Neural progenitor cell (in vitro differentiated cells): Measurements from ENCODE around the gene TRAM2. TPM values are rescaled to one million over a fixed set of nuclear protein-coding genes. Genes with fewer than 3 reads are reported as not detected.

Source experiments
- DNase-seq: peaks from one replicate; pipeline ENCODE4 v3.0.0-alpha.2; 2016; ENCODE audit warnings: low spot score
- H2AFZ ChIP-seq: fragments of 200-600 bp; sonication (generic); replicated peaks from 2 replicates; pipeline ENCODE4 v1.6.1; 2016; ENCODE audit warnings: antibody characterized with exemption
- H3F3A ChIP-seq: fragments of 200-600 bp; sonication (generic); 2 replicates; pipeline ENCODE4 v1.6.1; 2016; ENCODE audit warnings: antibody characterized with exemption, low read depth
- H3K27ac ChIP-seq: fragments of 200-600 bp; sonication (generic); 2 replicates; pipeline ENCODE4 v1.5.1; 2016; ENCODE audit warnings: mild to moderate bottlenecking
- H3K27me3 ChIP-seq: fragments of 200-600 bp; sonication (generic); 2 replicates; pipeline ENCODE4 v1.6.1; 2016; ENCODE audit warnings: mild to moderate bottlenecking, moderate library complexity
- H3K36me3 ChIP-seq: fragments of 200-600 bp; sonication (generic); 2 replicates; pipeline ENCODE4 v1.5.1; 2016
- H3K4me1 ChIP-seq: fragments of 200-600 bp; sonication (generic); 2 replicates; pipeline ENCODE4 v1.6.1; 2016; ENCODE audit warnings: mixed run types
- H3K4me2 ChIP-seq: fragments of 200-600 bp; sonication (generic); 2 replicates; pipeline ENCODE4 v1.6.1; 2016
- H3K4me3 ChIP-seq: fragments of 200-600 bp; sonication (generic); 2 replicates; pipeline ENCODE4 v1.5.1; 2016
- H3K79me2 ChIP-seq: fragments of 200-600 bp; sonication (generic); 2 replicates; pipeline ENCODE4 v1.6.1; 2016; ENCODE audit warnings: low read depth
- H3K9ac ChIP-seq: fragments of 200-600 bp; sonication (generic); 2 replicates; pipeline ENCODE4 v1.6.1; 2016
- H3K9me3 ChIP-seq: fragments of 200-600 bp; sonication (generic); 2 replicates; pipeline ENCODE4 v1.5.1; 2016; ENCODE audit warnings: low read depth
- H4K20me1 ChIP-seq: fragments of 200-600 bp; sonication (generic); 2 replicates; pipeline ENCODE4 v1.6.1; 2016; ENCODE audit warnings: low read depth
- H3K27ac Mint-ChIP-seq: 3 replicates; pipeline ENCODE4 v1.8.0; 2021; ENCODE audit warnings: mixed read lengths
- H3K27me3 Mint-ChIP-seq: 2 replicates; pipeline ENCODE4 v1.8.0; 2022; ENCODE audit warnings: low read depth, mild to moderate bottlenecking, inconsistent platforms, moderate library complexity, mixed read lengths; ENCODE audit not compliant: insufficient read depth
- H3K36me3 Mint-ChIP-seq: 3 replicates; pipeline ENCODE4 v1.8.0; 2021; ENCODE audit warnings: mixed read lengths
- H3K4me1 Mint-ChIP-seq: 3 replicates; pipeline ENCODE4 v1.8.0; 2021; ENCODE audit warnings: mixed read lengths
- H3K4me3 Mint-ChIP-seq: 3 replicates; pipeline ENCODE4 v1.8.0; 2021; ENCODE audit warnings: mild to moderate bottlenecking, moderate library complexity, mixed read lengths
- H3K9me3 Mint-ChIP-seq: 3 replicates; pipeline ENCODE4 v1.8.0; 2020; ENCODE audit warnings: mixed read lengths
- CTCF ChIP-seq: fragments of 200-600 bp; sonication (generic); IDR thresholded peaks from 2 replicates; pipeline ENCODE4 v1.5.1; 2017; ENCODE audit warnings: antibody characterized with exemption, mild to moderate bottlenecking
- EZH2 ChIP-seq: fragments of 200-600 bp; sonication (generic); IDR thresholded peaks from 2 replicates; pipeline ENCODE4 v1.6.1; 2017; ENCODE audit warnings: antibody characterized with exemption, mild to moderate bottlenecking, moderate library complexity
- EZH2phosphoT487 ChIP-seq: fragments of 200-600 bp; sonication (generic); IDR thresholded peaks from 2 replicates; pipeline ENCODE4 v1.6.1; 2017; ENCODE audit warnings: antibody characterized with exemption
- total RNA-seq: library from RNA; depleted of rRNA; stranded (reverse); fragments of >200 nt; gene quantifications from 2 replicates; pipeline ENCODE4 v1.2.3, GENCODE V29; 2015; ENCODE audit warnings: low replicate concordance

Gene TRAM2
- total RNA-seq, 1 donor from 2014 or later = 12.3 TPM

- Mint-ChIP-seq H3K9me3 (peaks cover 9% of the 10 kb centered on the region), H3K4me1 (no peaks in the 10 kb centered on the region), H3K36me3 (no peaks in the 10 kb centered on the region), H3K4me3 (no peak overlapping the region), H3K27me3 (peaks cover 6% of the 10 kb centered on the region), H3K27ac (no peak overlapping the region)
- no peak overlapping the region for H3K9ac ChIP-seq
- H3K36me3 ChIP-seq = no peaks in the 10 kb centered on the region
- H3K4me3 ChIP-seq = no peak overlapping the region
- H3F3A ChIP-seq = no peaks in the 10 kb centered on the region
- H3K79me2 ChIP-seq = no peaks in the 10 kb centered on the region
- H3K9me3 ChIP-seq = no peaks in the 10 kb centered on the region
- H3K27ac ChIP-seq = no peak overlapping the region
- H3K4me1 ChIP-seq = no peaks in the 10 kb centered on the region
- H4K20me1 ChIP-seq = no peaks in the 10 kb centered on the region
- no peak overlapping the region for H2AFZ ChIP-seq
- DNase-seq = no peak
- TF ChIP-seq EZH2 (no peak), EZH2phosphoT487 (no peak), CTCF (no peak)
- no peak overlapping the region for H3K4me2 ChIP-seq
- no peaks in the 10 kb centered on the region for H3K27me3 ChIP-seq
Observed at GRCh38 chr6:52610011-52610410, 33.2 kb upstream of the TRAM2 start.

- Histone ChIP-seq H3K9me3 (no peaks in the 10 kb centered on the region), H3F3A (no peaks in the 10 kb centered on the region), H3K27ac (no peak overlapping the region), H3K4me1 (no peaks in the 10 kb centered on the region), H4K20me1 (no peaks in the 10 kb centered on the region), H2AFZ (no peak overlapping the region), H3K79me2 (no peaks in the 10 kb centered on the region), H3K4me2 (no peak overlapping the region), H3K27me3 (no peaks in the 10 kb centered on the region), H3K36me3 (no peaks in the 10 kb centered on the region), H3K4me3 (no peak overlapping the region), H3K9ac (no peak overlapping the region)
- Mint-ChIP-seq H3K9me3 (peaks cover 9% of the 10 kb centered on the region), H3K4me3 (no peak overlapping the region), H3K4me1 (no peaks in the 10 kb centered on the region), H3K27ac (no peak overlapping the region), H3K36me3 (no peaks in the 10 kb centered on the region), H3K27me3 (peaks cover 6% of the 10 kb centered on the region)
- no peak for DNase-seq
- no peak for TF ChIP-seq EZH2phosphoT487
- no peak for TF ChIP-seq CTCF
- TF ChIP-seq EZH2 = no peak
Observed at GRCh38 chr6:52605610-52606185, 28.8 kb upstream of the TRAM2 start.

GRCh38 chr6:52603000-52603795, 26.3 kb upstream of the TRAM2 start:
- Histone ChIP-seq H3K9me3 (no peaks in the 10 kb centered on the region), H3K4me1 (no peaks in the 10 kb centered on the region), H3K79me2 (no peaks in the 10 kb centered on the region), H3K4me2 (no peak overlapping the region), H3K27me3 (no peaks in the 10 kb centered on the region), H4K20me1 (no peaks in the 10 kb centered on the region), H3K36me3 (no peaks in the 10 kb centered on the region), H3K27ac (no peak overlapping the region), H2AFZ (no peak overlapping the region), H3K4me3 (no peak overlapping the region), H3K9ac (no peak overlapping the region), H3F3A (no peaks in the 10 kb centered on the region)
- H3K4me3 Mint-ChIP-seq = no peak overlapping the region
- H3K36me3 Mint-ChIP-seq = no peaks in the 10 kb centered on the region
- TF ChIP-seq EZH2 (no peak), EZH2phosphoT487 (no peak), CTCF (no peak)
- no peak for DNase-seq
- no peak overlapping the region for H3K27ac Mint-ChIP-seq
- peaks cover 4% of the 10 kb centered on the region for H3K27me3 Mint-ChIP-seq
- H3K4me1 Mint-ChIP-seq = peaks cover 7% of the 10 kb centered on the region
- no peaks in the 10 kb centered on the region for H3K9me3 Mint-ChIP-seq
